Cardiac fibroblast (primary cell): ENCODE results near the gene ATRNL1.

Experiments
- DNase-seq, 2 donors: peaks; one replicate each; pipeline versions ENCODE4 v3.0.0 to v3.0.0-alpha.2; 2010; ENCODE audit warnings: low read depth in 2 of 2
- H3K4me3 ChIP-seq, 2 donors: replicated peaks in 1 of 2; 1 replicate in 1 of 2; 2 replicates in 1 of 2; pipeline ENCODE4 v1.5.1; 2011; ENCODE audit warnings: low read depth in 2 of 2, low read length in 2 of 2, mild to moderate bottlenecking in 2 of 2, moderate library complexity in 1 of 2
- CTCF ChIP-seq: IDR thresholded peaks from one replicate; pipeline ENCODE4 v1.5.1; 2011; ENCODE audit warnings: low read depth, mild to moderate bottlenecking, low read length, inconsistent platforms

Gene ATRNL1

GRCh38 chr10:115606086-115606485 lies 512.9 kb downstream of the ATRNL1 start:
- H3K4me3 ChIP-seq = no peak overlapping the region
- no peak for TF ChIP-seq CTCF
- no peak for DNase-seq

- no peak for TF ChIP-seq CTCF
Measured at GRCh38 chr10:115606741-115607140, 513.6 kb downstream of the ATRNL1 start.

GRCh38 chr10:115624448-115624847 lies 531.3 kb downstream of the ATRNL1 start:
- DNase-seq = peak in 1 of 2 donors; percentile 2
- TF ChIP-seq CTCF = no peak
- no peak overlapping the region for H3K4me3 ChIP-seq

More at GRCh38 chr10:115606741-115607140, 513.6 kb downstream of the ATRNL1 start:
- H3K4me3 ChIP-seq = no peak overlapping the region
- DNase-seq = no peak

GRCh38 chr10:115628616-115629015 lies 535.5 kb downstream of the ATRNL1 start:
- TF ChIP-seq CTCF = no peak
- H3K4me3 ChIP-seq = no peak overlapping the region
- DNase-seq = no peak

GRCh38 chr10:115638246-115638645 lies 545.1 kb downstream of the ATRNL1 start:
- H3K4me3 ChIP-seq = no peak overlapping the region
- DNase-seq = no peak
- TF ChIP-seq CTCF = no peak

- H3K4me3 ChIP-seq = no peak overlapping the region
- TF ChIP-seq CTCF = no peak
- no peak for DNase-seq
Measured at GRCh38 chr10:115649217-115649616, 556.1 kb downstream of the ATRNL1 start.

GRCh38 chr10:115653473-115653872 lies 560.3 kb downstream of the ATRNL1 start:
- no peak overlapping the region for H3K4me3 ChIP-seq
- TF ChIP-seq CTCF = no peak
- DNase-seq = no peak
